OCI-LY1 (cell line): ENCODE data around the gene RNASE8.
"Not testable (repeated sequence)": the region's sequence is repeated elsewhere in the genome, so short reads cannot be mapped to it uniquely, and the experiment has no call there.

Experiments used
- H2AFZ ChIP-seq: fragments of 200-600 bp; sonication (generic), shearing (Covaris generic); 2 replicates; pipeline ENCODE4 v1.6.0; 2014; ENCODE audit warnings: antibody characterized with exemption, mild to moderate bottlenecking, low read length
- H3F3A ChIP-seq: fragments of 200-600 bp; sonication (generic), shearing (Covaris generic); 2 replicates; pipeline ENCODE4 v1.6.0; 2014; ENCODE audit warnings: mild to moderate bottlenecking, antibody characterized with exemption, low read length, moderate library complexity; ENCODE audit not compliant: insufficient read depth
- H3K27ac ChIP-seq: fragments of 200-600 bp; sonication (generic); 2 replicates; pipeline ENCODE4 v1.5.1; 2014; ENCODE audit warnings: low read length, mixed run types, mild to moderate bottlenecking, low read depth; ENCODE audit not compliant: poor library complexity, severe bottlenecking
- H3K27me3 ChIP-seq: fragments of 200-600 bp; sonication (generic); 2 replicates; pipeline ENCODE4 v1.6.0; 2014; ENCODE audit warnings: antibody characterized with exemption, mild to moderate bottlenecking, low read length, moderate library complexity; ENCODE audit not compliant: insufficient read depth
- H3K36me3 ChIP-seq: fragments of 200-600 bp; sonication (generic); 2 replicates; pipeline ENCODE4 v1.6.1; 2014; ENCODE audit warnings: mild to moderate bottlenecking, antibody characterized with exemption, low read length, moderate library complexity, mixed read lengths; ENCODE audit not compliant: insufficient read depth
- H3K4me1 ChIP-seq: fragments of 200-600 bp; sonication (generic); 2 replicates; pipeline ENCODE4 v1.5.1; 2014; ENCODE audit warnings: mild to moderate bottlenecking, low read length, moderate library complexity; ENCODE audit not compliant: insufficient read depth, severe bottlenecking
- H3K4me2 ChIP-seq: fragments of 200-600 bp; sonication (generic), shearing (Covaris generic); 2 replicates; pipeline ENCODE4 v1.6.1; 2014; ENCODE audit warnings: low read length
- H3K4me3 ChIP-seq: fragments of 200-600 bp; sonication (generic); 2 replicates; pipeline ENCODE4 v1.5.1; 2014; ENCODE audit warnings: low read length, low read depth, mild to moderate bottlenecking, mixed read lengths; ENCODE audit not compliant: poor library complexity, severe bottlenecking
- H3K79me2 ChIP-seq: fragments of 200-600 bp; shearing (Covaris generic); 2 replicates; pipeline ENCODE4 v1.6.1; 2016; ENCODE audit warnings: mixed run types, low read length, mixed read lengths; ENCODE audit not compliant: insufficient read depth
- H3K9ac ChIP-seq: fragments of 200-600 bp; sonication (generic), shearing (Covaris generic); 2 replicates; pipeline ENCODE4 v1.6.1; 2014; ENCODE audit warnings: mild to moderate bottlenecking, low read length, mixed read lengths
- H3K9me2 ChIP-seq: fragments of 200-600 bp; sonication (generic), shearing (Covaris generic); 2 replicates; pipeline ENCODE4 v1.6.1; 2014; ENCODE audit warnings: low read depth, mild to moderate bottlenecking, low read length, mixed read lengths
- H3K9me3 ChIP-seq: fragments of 200-600 bp; shearing (Covaris generic); 2 replicates; pipeline ENCODE4 v1.6.1; 2014; ENCODE audit warnings: low read length, mixed read lengths
- H4K20me1 ChIP-seq: fragments of 200-600 bp; sonication (generic), shearing (Covaris generic); 2 replicates; pipeline ENCODE4 v1.6.0; 2016; ENCODE audit warnings: mild to moderate bottlenecking, low read length; ENCODE audit not compliant: insufficient read depth
- CTCF ChIP-seq: fragments of 200-600 bp; sonication (generic), shearing (Covaris generic); IDR thresholded peaks from 2 replicates; pipeline ENCODE4 v1.5.1; 2017; ENCODE audit warnings: mild to moderate bottlenecking, antibody characterized with exemption, low read length, moderate library complexity, mixed read lengths
- EZH2 ChIP-seq: fragments of 200-600 bp; sonication (generic), shearing (Covaris generic); IDR thresholded peaks from 2 replicates; pipeline ENCODE4 v1.8.0; 2017; ENCODE audit warnings: borderline replicate concordance, mixed run types, mild to moderate bottlenecking, antibody characterized with exemption, low read length, moderate library complexity, mixed read lengths

Gene RNASE8

GRCh38 chr14:21040370-21040925 is 17.2 kb upstream of the RNASE8 start:
- Histone ChIP-seq H3K36me3 (no peaks in the 10 kb centered on the region), H2AFZ (no peak overlapping the region), H3K4me1 (no peaks in the 10 kb centered on the region), H3K9ac (no peak overlapping the region), H3K79me2 (no peaks in the 10 kb centered on the region), H3K9me2 (no peaks in the 10 kb centered on the region), H3F3A (no peaks in the 10 kb centered on the region), H4K20me1 (no peaks in the 10 kb centered on the region), H3K27ac (no peak overlapping the region), H3K9me3 (no peaks in the 10 kb centered on the region), H3K4me3 (no peak overlapping the region), H3K27me3 (no peaks in the 10 kb centered on the region; the same call in 1 of the 2 replicates), H3K4me2 (no peak overlapping the region)
- no peak for TF ChIP-seq CTCF
- TF ChIP-seq EZH2: no peak

GRCh38 chr14:21040941-21041340 is 16.7 kb upstream of the RNASE8 start:
- H3K9me3 ChIP-seq, H3K4me1 ChIP-seq, H3K4me3 ChIP-seq, H3K9ac ChIP-seq, H2AFZ ChIP-seq, H3F3A ChIP-seq, H3K36me3 ChIP-seq, H3K27me3 ChIP-seq, H3K79me2 ChIP-seq, H4K20me1 ChIP-seq, H3K4me2 ChIP-seq, H3K9me2 ChIP-seq, H3K27ac ChIP-seq: not testable (repeated sequence)

- no peak for TF ChIP-seq CTCF
- no peak for TF ChIP-seq EZH2
- no peak within 1 kb of the TSS for H3K4me2 ChIP-seq
- no peaks in the 10 kb centered on the region for H3K9me2 ChIP-seq
- H3K4me1 ChIP-seq: no peaks in the 10 kb centered on the region
- H3K79me2 ChIP-seq: no peaks in the 10 kb centered on the region
- H3K9ac ChIP-seq: no peak within 1 kb of the TSS
- no peaks in the 10 kb centered on the region for H3K9me3 ChIP-seq
- H3K27me3 ChIP-seq: no peaks in the 10 kb centered on the region; the same call in 1 of the 2 replicates
- H3F3A ChIP-seq: no peaks in the 10 kb centered on the region
- H3K4me3 ChIP-seq: no peak within 1 kb of the TSS
- no peak within 1 kb of the TSS for H3K27ac ChIP-seq
- no peaks in the 10 kb centered on the region for H3K36me3 ChIP-seq
- H2AFZ ChIP-seq: no peak within 1 kb of the TSS
- no peaks in the 10 kb centered on the region for H4K20me1 ChIP-seq
Measured at GRCh38 chr14:21041676-21042433, 15.8 kb upstream of the RNASE8 start, which contains the start of gene RNASE7. Gene RNASE7, plus strand, starts transcription at chr14:21042362. Its CDS starts 631 bp downstream, at chr14:21042993.
